Activated CD8-positive, alpha-beta T cell treated with anti-CD3 and anti-CD28 coated beads, Interleukin-2, amount 10 ng/mL, durations not matched to agents 7 days and 5 days (primary cell): ENCODE results near the gene CD247. TPM values are rescaled to one million over a fixed set of nuclear protein-coding genes. Genes with fewer than 3 reads are reported as not detected.

Experiments
- ATAC-seq: fragments of 150-1000 bp; cut with Tn5 transposase; one replicate; pipeline ENCODE4 v1.10.0; 2021; ENCODE audit warnings: moderate library complexity
- CTCF ChIA-PET: fragments of 350-600 bp; sonication (Branson Sonifier 250); formaldehyde crosslinking; loops from one replicate; lab custom pipeline; 2021; ENCODE audit warnings: antibody characterized with exemption; lab: Charles Lee
- POLR2A ChIA-PET: fragments of 350-600 bp; sonication (Branson Sonifier 250); formaldehyde crosslinking; loops from one replicate; lab custom pipeline; 2021; ENCODE audit warnings: antibody characterized with exemption; lab: Charles Lee
- DNase-seq: peaks from one replicate; pipeline ENCODE4 v3.0.0-alpha.2; 2020
- H3K27ac Mint-ChIP-seq: one replicate; pipeline ENCODE4 v1.8.0; 2021; ENCODE audit warnings: mild to moderate bottlenecking, mixed read lengths
- H3K27me3 Mint-ChIP-seq: one replicate; pipeline ENCODE4 v1.8.0; 2021; ENCODE audit warnings: low read depth, mixed read lengths
- H3K36me3 Mint-ChIP-seq: one replicate; pipeline ENCODE4 v1.8.0; 2021; ENCODE audit warnings: low read depth, mixed read lengths
- H3K4me1 Mint-ChIP-seq: one replicate; pipeline ENCODE4 v1.8.0; 2021; ENCODE audit warnings: low read depth, mixed read lengths
- H3K4me3 Mint-ChIP-seq: one replicate; pipeline ENCODE4 v1.8.0; 2021; ENCODE audit warnings: mild to moderate bottlenecking, mixed read lengths
- H3K9me3 Mint-ChIP-seq: one replicate; pipeline ENCODE4 v1.8.0; 2022; ENCODE audit warnings: mixed read lengths; ENCODE audit not compliant: insufficient read depth
- total RNA-seq, 2 experiments: library from RNA; stranded (reverse); gene quantifications; one replicate each; pipeline ENCODE4 v1.2.3, GENCODE V29; 2021

CD247 gene
- total RNA-seq, 2 experiments from 2014 or later = 243 to 251 TPM

DNA sequence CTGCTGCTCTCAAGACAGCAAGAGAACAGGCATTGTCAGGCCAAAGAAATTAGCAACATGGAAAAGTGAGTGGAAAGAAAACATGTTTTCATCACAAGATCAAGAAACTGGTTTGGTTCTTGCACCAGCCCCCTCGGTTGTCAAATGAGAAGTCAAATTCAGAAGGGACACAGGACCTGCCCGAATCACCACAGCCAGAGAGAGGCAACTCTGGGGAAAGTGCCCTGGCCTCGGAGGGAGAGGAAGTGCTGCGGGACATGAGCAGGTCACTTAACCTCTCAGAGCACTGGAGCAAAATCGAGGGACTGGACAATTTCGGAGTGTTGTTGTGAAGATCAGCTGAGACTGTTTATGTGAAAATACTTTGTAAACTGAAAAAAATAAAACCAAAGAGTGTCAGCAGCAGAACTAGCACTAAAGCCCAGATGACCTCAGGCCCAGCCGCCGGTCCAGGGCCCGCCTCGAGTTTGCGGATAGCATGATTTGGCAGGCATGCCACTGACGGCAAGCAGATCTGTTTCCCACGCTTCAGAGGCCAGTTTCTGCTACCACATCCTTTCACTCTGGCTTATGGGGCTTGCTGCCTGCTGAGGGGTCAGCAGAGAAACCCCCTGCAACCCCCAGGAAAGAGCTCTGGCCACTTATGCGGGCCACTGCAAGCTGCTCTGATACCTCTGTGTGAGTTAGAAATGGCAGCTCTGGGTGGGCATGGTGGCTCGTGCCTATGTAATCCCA is 32.1 kb downstream of the CD247 start:
- no peaks in the 10 kb centered on the region for H3K27me3 Mint-ChIP-seq
- ChIA-PET CTCF (interaction anchor here (0.8 to 1.9 kb wide), 6 partner anchors 30 to 53 kb away, joined by 3 to 5 read pairs (median 3); partner anchors contain the start of gene CD247), POLR2A (interaction anchor here (0.6 to 2.8 kb wide), 6 partner anchors 13 to 266 kb away, joined by 3 to 10 read pairs (median 5); partner anchors contain the start of genes CD247 and POU2F1)
- H3K9me3 Mint-ChIP-seq = no peaks in the 10 kb centered on the region
- no peak for ATAC-seq
- peaks cover 85% of the 10 kb centered on the region for H3K36me3 Mint-ChIP-seq
- H3K27ac Mint-ChIP-seq = peak overlapping the region; percentile 96
- H3K4me3 Mint-ChIP-seq = peak overlapping the region; percentile 38
- peaks cover 95% of the 10 kb centered on the region for H3K4me1 Mint-ChIP-seq
- no peak for DNase-seq

DNA sequence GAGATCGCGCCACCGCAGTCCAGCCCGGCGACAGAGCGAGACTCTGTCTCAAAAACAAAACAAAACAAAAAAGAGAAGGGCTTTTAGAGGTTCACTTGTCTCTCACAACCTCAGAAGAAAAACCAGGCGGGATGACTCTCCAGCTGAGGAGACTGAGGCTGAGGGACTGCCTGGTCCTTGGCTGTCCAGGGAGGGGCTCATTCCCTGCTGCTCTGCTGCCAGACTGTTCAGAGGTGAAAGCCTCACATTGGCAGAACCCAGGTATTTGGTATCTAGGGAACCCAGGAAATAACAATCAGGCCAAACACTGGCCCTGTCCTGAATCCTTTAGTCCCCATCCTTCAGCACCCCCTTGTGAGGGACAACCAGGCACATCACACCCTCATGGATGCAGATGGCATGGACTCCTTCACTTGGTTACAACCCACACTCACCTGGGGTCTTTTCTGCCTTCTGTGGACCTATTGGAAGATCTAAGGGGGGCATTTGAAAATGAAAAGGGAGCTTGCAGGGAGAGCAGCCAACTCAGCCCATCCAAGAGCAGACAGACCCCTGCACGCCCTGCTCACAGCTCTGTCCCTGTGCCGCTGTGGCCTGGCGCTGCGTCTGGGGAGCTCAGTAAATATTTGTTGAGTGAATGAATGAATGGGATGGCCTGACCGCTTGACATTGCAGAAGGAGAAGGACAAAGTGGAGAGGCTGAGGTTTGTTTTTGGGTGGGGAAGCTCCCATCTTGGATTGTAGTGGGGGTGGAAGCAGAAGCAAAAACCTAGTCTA is 33.4 kb downstream of the CD247 start:
- Mint-ChIP-seq H3K4me3 (peak overlapping the region; percentile 73), H3K4me1 (peaks cover 96% of the 10 kb centered on the region), H3K9me3 (no peaks in the 10 kb centered on the region), H3K27ac (peak overlapping the region; percentile 96), H3K36me3 (peaks cover 91% of the 10 kb centered on the region), H3K27me3 (no peaks in the 10 kb centered on the region)
- ATAC-seq = peak; percentile 20
- POLR2A ChIA-PET = interaction anchor here (0.7 to 2.4 kb wide), 5 partner anchors 30 to 264 kb away, joined by 3 to 12 read pairs (median 4); partner anchors contain the start of genes CD247 and POU2F1
- no peak for DNase-seq
- CTCF ChIA-PET = interaction anchor here (0.7 to 2.2 kb wide), 7 partner anchors 10 to 55 kb away, joined by 3 to 5 read pairs (median 4); no protein-coding TSS in a partner anchor

DNA sequence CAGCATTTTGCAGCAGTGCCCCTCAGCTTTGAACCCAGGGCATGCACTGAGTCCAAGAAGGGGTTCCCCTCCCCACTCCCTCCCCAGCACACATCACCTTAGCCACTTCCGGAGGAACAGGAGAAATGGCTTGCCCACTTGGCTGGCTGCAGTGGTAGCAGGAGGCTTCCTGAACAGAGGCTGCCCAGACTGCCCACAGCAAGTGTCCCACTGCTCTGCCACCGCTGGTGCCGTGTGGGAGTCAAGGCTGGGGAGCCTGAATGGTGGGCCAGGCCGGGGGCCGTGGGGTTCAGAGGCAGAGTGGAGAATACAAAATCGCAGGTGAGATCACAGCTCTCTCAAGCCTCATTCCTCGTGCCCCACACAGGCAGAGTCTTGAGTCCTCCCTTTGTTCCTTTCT is 34.5 kb downstream of the CD247 start:
- H3K36me3 Mint-ChIP-seq = peaks cover 95% of the 10 kb centered on the region
- no peaks in the 10 kb centered on the region for H3K27me3 Mint-ChIP-seq
- H3K9me3 Mint-ChIP-seq = no peaks in the 10 kb centered on the region
- DNase-seq (peak; percentile 55), ATAC-seq (peak; percentile 37)
- peaks cover 98% of the 10 kb centered on the region for H3K4me1 Mint-ChIP-seq
- H3K27ac Mint-ChIP-seq = peak overlapping the region; percentile 96
- ChIA-PET CTCF (interaction anchor here (0.7 to 2.2 kb wide), 6 partner anchors 27 to 82 kb away, joined by 3 to 5 read pairs (median 4); no protein-coding TSS in a partner anchor), POLR2A (interaction anchor here (0.6 to 2.4 kb wide), 5 partner anchors 9 to 44 kb away, joined by 3 to 13 read pairs (median 4); partner anchors contain the start of gene CD247)
- peak overlapping the region; percentile 73 for H3K4me3 Mint-ChIP-seq

DNA sequence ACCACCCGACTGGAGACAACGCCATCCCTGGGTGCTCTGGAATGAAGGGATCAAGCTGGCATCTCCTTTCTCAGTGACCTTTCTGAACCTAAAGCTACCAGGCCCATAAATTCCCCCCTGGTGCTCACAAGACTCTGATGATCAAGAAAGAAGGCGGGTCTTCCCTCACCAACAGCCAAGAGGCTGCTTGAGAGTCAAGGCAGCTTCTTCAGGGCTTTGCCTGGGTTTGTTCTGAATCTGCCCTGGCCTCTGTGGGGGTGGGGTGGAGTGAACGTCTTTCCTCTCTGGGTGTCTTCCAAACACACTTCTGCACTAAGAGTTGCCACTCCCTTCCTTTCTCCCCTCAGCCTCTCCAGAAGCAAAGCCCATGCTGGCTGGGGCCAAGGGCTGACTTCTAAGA is 36.1 kb downstream of the CD247 start:
- Mint-ChIP-seq H3K27me3 (no peaks in the 10 kb centered on the region), H3K36me3 (peaks cover 94% of the 10 kb centered on the region), H3K4me1 (peaks cover 97% of the 10 kb centered on the region), H3K9me3 (no peaks in the 10 kb centered on the region), H3K27ac (peak overlapping the region; percentile 96), H3K4me3 (peak overlapping the region; percentile 73)
- CTCF ChIA-PET = interaction anchor here (0.8 to 2.2 kb wide), 5 partner anchors 9 to 58 kb away, joined by 3 to 5 read pairs (median 4); no protein-coding TSS in a partner anchor
- DNase-seq = peak; percentile 64
- ATAC-seq = peak; percentile 21
- POLR2A ChIA-PET = interaction anchor here (1.4 to 2.4 kb wide), 3 partner anchors 10 to 35 kb away, joined by 4 to 13 read pairs (median 12); partner anchors contain the start of gene CD247

DNA sequence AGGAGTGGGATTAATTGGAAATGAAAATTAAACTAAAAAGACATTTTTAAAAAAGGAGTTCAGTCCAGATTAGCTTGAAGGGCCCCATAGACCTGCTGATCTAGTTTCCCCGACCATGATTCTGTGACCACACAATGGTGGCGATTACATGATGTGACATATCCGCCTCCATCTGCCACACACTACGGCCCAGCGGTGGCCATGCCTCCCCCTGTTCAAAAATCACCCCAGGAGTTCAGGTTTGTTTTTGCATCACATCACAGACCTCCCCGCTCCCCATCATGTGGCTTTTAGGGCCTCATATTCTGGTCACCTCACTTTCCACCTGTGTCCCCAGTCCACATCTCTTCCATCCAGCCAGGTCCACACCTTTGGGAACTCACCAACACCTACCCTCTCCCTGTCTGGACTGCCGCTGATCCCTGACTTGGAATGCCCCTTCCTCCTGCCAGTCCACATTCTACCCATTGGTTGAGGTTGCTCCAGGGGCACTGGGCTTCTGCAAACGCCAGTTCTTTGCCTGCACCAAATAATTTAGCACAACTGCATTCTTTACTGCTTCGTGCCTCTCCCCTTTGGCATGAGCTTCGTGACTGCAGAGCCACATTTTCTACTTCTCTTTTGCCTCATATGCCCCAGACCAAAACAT is 38.9 kb downstream of the CD247 start:
- H3K27ac Mint-ChIP-seq = peak overlapping the region; percentile 78
- peak overlapping the region; percentile 16 for H3K4me3 Mint-ChIP-seq
- no peaks in the 10 kb centered on the region for H3K27me3 Mint-ChIP-seq
- no peaks in the 10 kb centered on the region for H3K9me3 Mint-ChIP-seq
- H3K36me3 Mint-ChIP-seq = peaks cover 80% of the 10 kb centered on the region
- DNase-seq = peak; percentile 45
- CTCF ChIA-PET = interaction anchor here (1.0 to 4.3 kb wide), 2 partner anchors 54 to 59 kb away, joined by 3 to 20 read pairs; no protein-coding TSS in a partner anchor
- POLR2A ChIA-PET = no interaction called here
- no peak for ATAC-seq
- H3K4me1 Mint-ChIP-seq = peaks cover 91% of the 10 kb centered on the region

DNA sequence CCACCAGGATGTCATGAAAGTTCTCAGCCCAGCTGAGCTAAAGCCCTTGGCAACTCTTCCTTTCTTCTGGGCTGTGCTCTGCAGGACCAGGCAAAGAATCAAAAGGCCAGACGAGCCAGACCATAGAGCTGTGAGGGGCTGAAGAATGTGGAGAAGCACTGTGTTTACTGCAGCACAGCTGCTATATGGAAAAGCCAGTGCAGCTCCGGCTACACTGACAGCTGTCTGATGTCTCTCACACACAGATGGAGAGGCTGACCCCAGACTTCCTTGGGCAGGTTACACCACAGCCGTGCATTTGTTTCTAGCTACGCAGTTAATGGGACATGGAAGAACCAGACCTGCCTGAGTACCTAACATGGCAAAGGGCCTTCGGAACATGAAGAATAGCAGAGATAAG is 40.3 kb downstream of the CD247 start:
- H3K4me1 Mint-ChIP-seq = peaks cover 91% of the 10 kb centered on the region
- H3K4me3 Mint-ChIP-seq = no peak overlapping the region
- ATAC-seq (no peak), DNase-seq (no peak)
- H3K27me3 Mint-ChIP-seq = no peaks in the 10 kb centered on the region
- no peaks in the 10 kb centered on the region for H3K9me3 Mint-ChIP-seq
- ChIA-PET CTCF (interaction anchor here (2.8 to 4.3 kb wide), 2 partner anchors 39 to 56 kb away, joined by 14 to 20 read pairs; partner anchors contain the start of gene CD247), POLR2A (interaction anchor here (0.7 to 1.5 kb wide), 5 partner anchors 10 to 39 kb away, joined by 3 to 6 read pairs (median 4); no protein-coding TSS in a partner anchor)
- H3K27ac Mint-ChIP-seq = peak overlapping the region; percentile 56
- H3K36me3 Mint-ChIP-seq = peaks cover 74% of the 10 kb centered on the region

DNA sequence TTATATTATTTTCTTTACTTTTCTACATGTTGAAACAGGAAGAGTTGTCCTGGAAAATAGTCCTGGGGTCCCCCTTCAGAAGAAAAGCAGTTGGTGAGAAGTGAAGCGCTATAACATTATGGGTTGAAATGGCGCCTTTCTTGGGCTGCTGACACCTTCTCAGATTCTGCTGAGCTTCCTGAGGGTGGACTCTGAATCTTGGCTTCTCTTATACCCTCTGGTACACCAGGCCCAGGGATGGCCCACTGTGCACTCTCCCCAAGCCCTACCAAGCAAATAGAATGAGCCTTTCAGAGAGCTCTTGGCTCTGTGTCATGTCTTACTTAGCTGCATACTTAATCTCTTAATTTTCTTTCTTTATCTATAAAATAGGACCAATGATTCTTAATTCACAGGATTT is 42.3 kb downstream of the CD247 start:
- ChIA-PET CTCF (interaction anchor here (1.0 to 4.3 kb wide), 5 partner anchors 11 to 209 kb away, joined by 3 to 20 read pairs (median 4); no protein-coding TSS in a partner anchor), POLR2A (interaction anchor here (1.2 kb wide), 1 partner anchor 20 kb away, joined by 5 read pairs; no protein-coding TSS in a partner anchor)
- Mint-ChIP-seq H3K9me3 (no peaks in the 10 kb centered on the region), H3K4me3 (no peak overlapping the region), H3K36me3 (peaks cover 70% of the 10 kb centered on the region), H3K27me3 (no peaks in the 10 kb centered on the region), H3K4me1 (peaks cover 91% of the 10 kb centered on the region), H3K27ac (peak overlapping the region; percentile 50)
- ATAC-seq (no peak), DNase-seq (no peak)

DNA sequence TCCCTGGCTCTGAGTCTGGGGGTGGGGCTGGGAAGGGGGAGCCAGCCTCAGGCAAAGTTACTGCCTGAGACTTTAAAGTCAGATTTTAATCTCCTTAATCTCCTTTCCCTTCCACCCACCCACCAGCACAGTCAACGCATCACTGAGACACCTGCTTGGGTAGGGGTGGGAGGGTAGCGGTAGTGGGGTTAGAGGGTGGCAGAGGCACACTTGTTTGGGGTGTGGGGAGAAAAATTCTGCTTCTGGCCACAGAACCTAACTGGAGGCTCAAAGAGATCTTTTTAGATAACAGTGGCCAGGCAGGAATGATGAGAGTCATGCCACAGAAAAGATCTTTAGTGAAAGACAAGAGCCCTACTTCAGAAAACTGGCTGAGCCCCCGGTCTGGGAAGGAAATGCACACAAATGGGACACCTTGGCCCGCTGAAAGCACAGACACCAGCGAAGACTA is 44.1 kb downstream of the CD247 start:
- POLR2A ChIA-PET = interaction anchor here (0.9 to 1.3 kb wide), 2 partner anchors 24 to 44 kb away, joined by 3 to 7 read pairs; partner anchors contain the start of gene CD247
- H3K27ac Mint-ChIP-seq = peak overlapping the region; percentile 79
- H3K4me1 Mint-ChIP-seq = peaks cover 83% of the 10 kb centered on the region
- peaks cover 61% of the 10 kb centered on the region for H3K36me3 Mint-ChIP-seq
- CTCF ChIA-PET = interaction anchor here (1.1 to 1.7 kb wide), 2 partner anchors 19 to 41 kb away, joined by 5 to 13 read pairs; no protein-coding TSS in a partner anchor
- H3K27me3 Mint-ChIP-seq = no peaks in the 10 kb centered on the region
- ATAC-seq = peak; percentile 77
- peak overlapping the region; percentile 53 for H3K4me3 Mint-ChIP-seq
- H3K9me3 Mint-ChIP-seq = no peaks in the 10 kb centered on the region
- DNase-seq = peak; percentile 52

DNA sequence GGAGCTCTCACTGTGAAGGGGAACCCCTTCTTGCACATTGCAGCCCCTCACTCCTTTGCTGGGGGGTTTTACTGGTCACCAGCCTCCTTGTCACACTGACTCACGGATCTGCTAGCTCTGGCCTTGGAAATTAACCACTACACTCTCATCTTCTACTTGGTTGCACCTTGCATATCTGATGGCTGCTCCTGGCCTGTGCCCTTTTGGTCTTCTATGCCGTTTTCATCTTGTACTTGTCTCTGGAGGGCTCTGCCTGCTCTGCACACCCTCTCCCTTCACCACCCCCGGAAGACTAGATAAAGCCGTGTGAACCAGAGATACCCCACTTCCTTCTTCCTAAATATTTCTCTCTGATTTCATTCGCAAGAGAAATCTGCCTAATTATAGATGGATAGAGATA is 44.6 kb downstream of the CD247 start:
- Mint-ChIP-seq H3K4me3 (peak overlapping the region; percentile 53), H3K36me3 (peaks cover 61% of the 10 kb centered on the region), H3K9me3 (no peaks in the 10 kb centered on the region), H3K4me1 (peaks cover 83% of the 10 kb centered on the region), H3K27ac (peak overlapping the region; percentile 79), H3K27me3 (no peaks in the 10 kb centered on the region)
- DNase-seq (peak; percentile 49), ATAC-seq (peak; percentile 69)
- POLR2A ChIA-PET = interaction anchor here (0.7 to 1.4 kb wide), 4 partner anchors 17 to 44 kb away, joined by 3 to 7 read pairs (median 4); partner anchors contain the start of gene CD247
- CTCF ChIA-PET = interaction anchor here (0.9 to 1.7 kb wide), 7 partner anchors 16 to 61 kb away, joined by 3 to 13 read pairs (median 5); no protein-coding TSS in a partner anchor

DNA sequence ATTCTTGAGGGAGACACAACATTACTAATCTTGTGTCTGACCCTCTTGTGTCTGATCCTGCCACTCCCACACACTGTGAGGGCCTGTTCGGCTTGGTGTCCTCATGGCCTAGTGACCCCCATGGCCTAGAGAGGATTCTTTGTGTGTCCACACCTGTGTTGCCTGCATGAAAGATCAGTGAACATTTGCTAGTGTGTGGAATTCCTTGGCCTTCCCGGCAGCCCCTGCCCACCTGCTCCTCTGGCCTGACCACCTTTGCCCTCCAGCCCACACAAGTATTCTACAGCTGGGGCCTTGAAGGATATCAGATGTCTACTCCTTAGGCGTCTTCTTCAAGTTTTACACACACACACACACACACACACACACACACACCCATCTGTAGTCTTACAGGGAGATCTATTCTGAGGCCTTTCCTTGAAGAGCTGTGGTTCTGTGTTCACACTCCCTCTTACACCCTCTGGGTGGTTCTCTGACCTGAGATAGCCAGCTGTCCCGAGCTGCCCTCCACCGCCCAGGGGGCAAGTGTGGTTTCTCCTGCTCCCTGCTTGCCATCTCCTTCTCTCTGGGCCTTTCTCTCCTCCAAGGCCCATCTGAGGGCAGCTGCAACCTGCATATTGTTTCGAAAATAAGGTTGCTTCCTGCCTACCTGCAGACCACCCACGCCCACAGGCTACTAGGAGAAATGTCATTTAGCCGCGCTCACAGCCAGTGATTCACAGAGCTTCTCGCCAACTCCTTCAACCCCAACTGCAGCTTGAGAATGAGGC is 45.4 kb downstream of the CD247 start:
- CTCF ChIA-PET = interaction anchor here (0.9 to 1.7 kb wide), 8 partner anchors 9 to 62 kb away, joined by 3 to 13 read pairs (median 5); no protein-coding TSS in a partner anchor
- peak; percentile 8 for ATAC-seq
- no peaks in the 10 kb centered on the region for H3K9me3 Mint-ChIP-seq
- H3K36me3 Mint-ChIP-seq = peaks cover 61% of the 10 kb centered on the region
- H3K27me3 Mint-ChIP-seq = no peaks in the 10 kb centered on the region
- no peak for DNase-seq
- POLR2A ChIA-PET = interaction anchor here (0.7 to 1.4 kb wide), 6 partner anchors 16 to 45 kb away, joined by 3 to 7 read pairs (median 4); partner anchors contain the start of gene CD247
- H3K4me1 Mint-ChIP-seq = peaks cover 85% of the 10 kb centered on the region
- peak overlapping the region; percentile 79 for H3K27ac Mint-ChIP-seq
- peak overlapping the region; percentile 17 for H3K4me3 Mint-ChIP-seq
